ENCODE measurements around the gene SUPT4H1. TPM values are rescaled to one million over a fixed set of nuclear protein-coding genes. Genes with fewer than 3 reads are reported as not detected.
A peak's percentile ranks its signal among the peaks of the same experiment; 100 is the strongest.

The SUPT4H1 gene
- total RNA-seq, 1 donor: 49.9 TPM

GRCh38 chr17:58303971-58304749 lies 47.8 kb downstream of the SUPT4H1 start:
- DNase-seq (ENCODE audit: insufficient read length, low spot score, missing footprints): peak; percentile 96
- no peak overlapping the region for H3K27ac ChIP-seq (ENCODE audit: low read depth, low read length)
- TF ChIP-seq CTCF (IDR thresholded peaks at IDR 0.05; ENCODE audit: extremely low read depth, low read depth, low read length): peak; percentile 80

GRCh38 chr17:58302919-58303585 lies 48.9 kb downstream of the SUPT4H1 start:
- no peak for TF ChIP-seq CTCF (IDR thresholded peaks at IDR 0.05; ENCODE audit: extremely low read depth, low read depth, low read length)
- H3K4me3 ChIP-seq (ENCODE audit: insufficient read depth, low read length): no peak overlapping the region
- H3K4me2 ChIP-seq (ENCODE audit: insufficient read depth, low read length): no peak overlapping the region
- no peak overlapping the region for H2AFZ ChIP-seq (ENCODE audit: low read length)
- H3K27me3 ChIP-seq (ENCODE audit: insufficient read depth, low read length): no peaks in the 10 kb centered on the region
- peak; percentile 69 for DNase-seq (ENCODE audit: insufficient read length, low spot score, missing footprints)
- H3K4me1 ChIP-seq (ENCODE audit: insufficient read depth, low read length): no peaks in the 10 kb centered on the region
- no peaks in the 10 kb centered on the region for H3K79me2 ChIP-seq (ENCODE audit: insufficient read depth, low read length)
- H4K20me1 ChIP-seq (ENCODE audit: insufficient read depth, low read length): no peaks in the 10 kb centered on the region
- no peaks in the 10 kb centered on the region for H3K36me3 ChIP-seq (ENCODE audit: insufficient read depth, low read length)
- H3K9me3 ChIP-seq (ENCODE audit: low read depth, low read length): no peaks in the 10 kb centered on the region
- H3K27ac ChIP-seq (ENCODE audit: low read depth, low read length): no peak overlapping the region

More at GRCh38 chr17:58303971-58304749, 47.8 kb downstream of the SUPT4H1 start:
- Histone ChIP-seq H3K79me2 (ENCODE audit: insufficient read depth, low read length) (no peaks in the 10 kb centered on the region), H3K4me3 (ENCODE audit: insufficient read depth, low read length) (no peak overlapping the region), H3K4me2 (ENCODE audit: insufficient read depth, low read length) (no peak overlapping the region), H3K4me1 (ENCODE audit: insufficient read depth, low read length) (no peaks in the 10 kb centered on the region), H3K27me3 (ENCODE audit: insufficient read depth, low read length) (no peaks in the 10 kb centered on the region), H4K20me1 (ENCODE audit: insufficient read depth, low read length) (no peaks in the 10 kb centered on the region), H3K9me3 (ENCODE audit: low read depth, low read length) (no peaks in the 10 kb centered on the region), H2AFZ (ENCODE audit: low read length) (no peak overlapping the region), H3K36me3 (ENCODE audit: insufficient read depth, low read length) (no peaks in the 10 kb centered on the region)

- no peak for TF ChIP-seq CTCF (IDR thresholded peaks at IDR 0.05; ENCODE audit: extremely low read depth, low read depth, low read length)
- no peak overlapping the region for H3K4me2 ChIP-seq (ENCODE audit: insufficient read depth, low read length)
Observed at GRCh38 chr17:58302171-58302918, 49.7 kb downstream of the SUPT4H1 start.

More at GRCh38 chr17:58302171-58302918, 49.7 kb downstream of the SUPT4H1 start:
- H3K79me2 ChIP-seq (ENCODE audit: insufficient read depth, low read length): no peaks in the 10 kb centered on the region
- H3K27me3 ChIP-seq (ENCODE audit: insufficient read depth, low read length): no peaks in the 10 kb centered on the region
- no peak overlapping the region for H3K27ac ChIP-seq (ENCODE audit: low read depth, low read length)
- no peak overlapping the region for H2AFZ ChIP-seq (ENCODE audit: low read length)
- H3K9me3 ChIP-seq (ENCODE audit: low read depth, low read length): no peaks in the 10 kb centered on the region
- no peak overlapping the region for H3K4me3 ChIP-seq (ENCODE audit: insufficient read depth, low read length)
- no peaks in the 10 kb centered on the region for H3K36me3 ChIP-seq (ENCODE audit: insufficient read depth, low read length)
- H4K20me1 ChIP-seq (ENCODE audit: insufficient read depth, low read length): no peaks in the 10 kb centered on the region
- DNase-seq (ENCODE audit: insufficient read length, low spot score, missing footprints): peak; percentile 66
- no peaks in the 10 kb centered on the region for H3K4me1 ChIP-seq (ENCODE audit: insufficient read depth, low read length)

Measured in osteoblast (primary cell).